Thyroid gland (tissue), 4 donors: Measurements from ENCODE around the gene DDX43.

Experiments used
- POLR2A ChIP-seq, 2 donors: fragments of 450-650 bp; IDR thresholded peaks; one replicate each; pipeline ENCODE4 v1.6.1; 2017; ENCODE audit warnings: antibody characterized with exemption in 2 of 2, mild to moderate bottlenecking in 2 of 2, moderate library complexity in 1 of 2
- TF ChIP-seq, protein P1 (sequence below), 6 experiments: fragments of 200-600 bp in 3 of 6; fragments of 450-650 bp in 3 of 6; sonication (generic) in 3 of 6; IDR thresholded peaks; one replicate each; pipeline ENCODE4 v1.5.1; 2016 to 2019; ENCODE audit warnings: antibody characterized with exemption in 6 of 6, mild to moderate bottlenecking in 2 of 6, inconsistent platforms in 1 of 6, moderate library complexity in 1 of 6

DNA sequence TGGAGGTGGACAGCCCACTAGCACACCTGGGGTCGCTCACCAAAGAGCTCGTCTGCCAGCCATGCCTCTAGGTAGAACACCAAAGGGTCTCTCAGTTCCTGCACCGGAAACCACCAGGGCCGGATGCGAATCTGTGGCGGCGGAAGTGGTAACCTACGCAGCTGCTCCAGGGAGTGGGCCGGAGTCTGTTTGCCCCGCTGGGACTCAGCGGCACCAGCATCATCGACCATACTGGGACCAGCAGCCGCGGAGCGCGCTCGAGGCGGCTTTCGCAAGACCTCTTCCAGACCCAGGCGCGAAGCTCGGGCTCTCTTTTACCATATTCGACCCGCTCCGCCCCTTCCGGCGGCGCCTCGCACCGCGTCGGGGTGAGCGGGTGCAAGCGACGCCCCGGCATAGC lies 25.1 kb upstream of the DDX43 start, which contains the start of gene OOEP:
- no peak for TF ChIP-seq POLR2A (IDR thresholded peaks at IDR 0.05)
- TF ChIP-seq, protein P1, sequence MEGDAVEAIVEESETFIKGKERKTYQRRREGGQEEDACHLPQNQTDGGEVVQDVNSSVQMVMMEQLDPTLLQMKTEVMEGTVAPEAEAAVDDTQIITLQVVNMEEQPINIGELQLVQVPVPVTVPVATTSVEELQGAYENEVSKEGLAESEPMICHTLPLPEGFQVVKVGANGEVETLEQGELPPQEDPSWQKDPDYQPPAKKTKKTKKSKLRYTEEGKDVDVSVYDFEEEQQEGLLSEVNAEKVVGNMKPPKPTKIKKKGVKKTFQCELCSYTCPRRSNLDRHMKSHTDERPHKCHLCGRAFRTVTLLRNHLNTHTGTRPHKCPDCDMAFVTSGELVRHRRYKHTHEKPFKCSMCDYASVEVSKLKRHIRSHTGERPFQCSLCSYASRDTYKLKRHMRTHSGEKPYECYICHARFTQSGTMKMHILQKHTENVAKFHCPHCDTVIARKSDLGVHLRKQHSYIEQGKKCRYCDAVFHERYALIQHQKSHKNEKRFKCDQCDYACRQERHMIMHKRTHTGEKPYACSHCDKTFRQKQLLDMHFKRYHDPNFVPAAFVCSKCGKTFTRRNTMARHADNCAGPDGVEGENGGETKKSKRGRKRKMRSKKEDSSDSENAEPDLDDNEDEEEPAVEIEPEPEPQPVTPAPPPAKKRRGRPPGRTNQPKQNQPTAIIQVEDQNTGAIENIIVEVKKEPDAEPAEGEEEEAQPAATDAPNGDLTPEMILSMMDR (IDR thresholded peaks at IDR 0.05), result no peak
